ENCODE measurements around the gene DGUOK.

DGUOK gene

DNA sequence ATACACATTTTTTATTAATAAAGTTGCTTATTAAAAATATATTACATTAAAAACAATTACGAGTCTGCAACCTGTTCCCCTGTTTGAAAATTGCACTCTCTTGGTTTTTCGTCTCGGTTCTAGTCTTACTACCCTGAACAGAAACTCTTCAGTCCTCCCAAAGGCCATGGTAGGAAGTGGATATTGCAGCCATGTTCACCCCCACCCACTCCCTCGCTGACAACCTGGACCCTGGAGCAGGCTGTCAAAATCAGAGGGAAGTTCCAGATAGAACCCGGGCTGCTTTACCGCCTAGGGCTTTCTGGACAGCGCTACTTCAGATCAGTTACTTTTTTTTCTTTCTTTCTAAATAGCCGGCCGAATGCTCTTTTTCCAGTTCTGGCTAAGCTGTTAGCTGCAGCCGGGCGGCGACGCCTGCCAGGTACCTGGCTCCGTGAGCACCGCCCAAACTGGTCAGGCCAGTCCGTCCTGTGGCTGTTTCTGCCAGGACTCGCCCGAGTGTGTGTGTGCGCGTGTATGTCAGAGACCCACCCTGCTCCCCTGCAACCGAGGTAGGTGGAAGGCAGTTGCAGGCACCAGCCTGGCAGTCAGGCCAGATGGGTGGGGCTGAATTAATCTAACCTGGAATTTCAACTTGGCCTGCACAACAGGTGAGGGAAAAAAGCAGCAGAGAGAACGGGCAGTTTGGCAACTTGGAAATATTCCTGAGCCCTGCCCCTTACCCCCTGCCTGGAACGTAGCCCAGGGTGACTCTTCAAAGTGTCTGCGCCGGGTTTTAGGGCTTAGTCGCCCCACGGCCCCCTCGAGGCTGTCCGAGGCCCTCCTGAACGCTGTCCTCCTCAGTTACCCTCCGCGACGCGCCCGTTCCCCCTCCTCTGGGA lies 56.9 kb downstream of the DGUOK start:
- DNase-seq: no peak

GRCh38 chr2:73984203-73984921 lies 57.7 kb downstream of the DGUOK start, which contains the start of gene TET3:
Gene TET3 (plus strand): TSS chr2:73984910. CDS start chr2:73986404, 1,494 bp downstream.
- DNase-seq: no peak

DNA sequence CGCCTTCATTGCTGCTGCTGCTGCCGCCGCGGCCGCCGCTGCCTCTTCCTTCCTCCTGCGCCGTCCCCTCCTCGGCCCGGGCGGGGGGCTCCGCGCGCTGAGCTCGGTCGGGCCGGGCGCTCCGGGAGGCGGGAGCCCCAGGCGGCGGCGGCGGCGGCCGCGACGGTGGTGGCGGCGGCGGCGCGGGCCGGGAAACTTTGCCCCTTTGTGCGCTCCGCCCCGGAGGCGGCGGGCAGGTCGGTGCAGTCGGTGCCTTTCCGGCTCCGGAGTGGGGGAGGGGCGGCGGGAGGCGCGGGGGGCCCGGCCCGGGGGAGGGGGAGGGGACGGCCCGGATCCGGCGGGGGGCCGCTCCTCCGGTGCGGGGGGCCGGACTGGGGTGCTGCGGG lies 58.2 kb downstream of the DGUOK start:
- no peak for DNase-seq

DNA sequence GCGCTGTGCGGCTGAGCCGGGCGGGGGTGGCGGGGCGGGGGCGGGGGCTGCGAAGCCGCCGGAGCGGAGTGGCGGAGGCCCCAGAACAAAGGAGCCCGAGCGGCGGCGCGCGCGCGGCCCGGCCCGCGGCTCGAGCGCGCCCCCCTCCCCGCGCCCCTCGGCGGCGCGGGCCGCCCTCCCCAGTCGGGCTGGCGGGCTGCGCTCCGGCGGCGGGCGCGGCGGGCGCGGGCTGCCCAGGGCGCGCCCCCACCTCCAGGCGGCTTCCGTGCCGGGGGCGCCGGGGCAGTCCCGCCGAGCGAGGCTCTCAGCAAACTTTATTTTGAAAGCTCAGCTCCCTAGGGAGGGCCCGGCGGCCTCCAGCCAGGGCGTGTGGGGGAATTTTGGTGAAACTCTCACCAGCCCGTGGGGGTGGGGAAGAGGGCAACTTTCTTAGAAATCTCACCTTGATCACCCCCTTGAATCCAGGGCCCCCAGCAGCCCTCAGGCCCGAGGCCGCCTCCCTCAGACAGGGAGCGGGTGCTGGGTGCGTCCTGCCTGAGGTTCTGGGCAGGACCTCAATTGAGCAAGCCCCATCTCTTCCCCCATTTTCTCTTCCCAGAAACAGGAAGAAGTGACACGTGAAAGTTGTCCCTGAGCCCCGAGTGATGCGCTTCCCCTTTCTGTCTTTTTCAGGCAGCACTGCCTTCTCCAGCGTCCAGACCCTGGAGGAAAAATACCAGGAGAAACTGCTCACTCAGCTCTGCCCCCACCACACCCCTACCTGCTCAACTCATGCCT lies 58.8 kb downstream of the DGUOK start:
- no peak for DNase-seq

DNA sequence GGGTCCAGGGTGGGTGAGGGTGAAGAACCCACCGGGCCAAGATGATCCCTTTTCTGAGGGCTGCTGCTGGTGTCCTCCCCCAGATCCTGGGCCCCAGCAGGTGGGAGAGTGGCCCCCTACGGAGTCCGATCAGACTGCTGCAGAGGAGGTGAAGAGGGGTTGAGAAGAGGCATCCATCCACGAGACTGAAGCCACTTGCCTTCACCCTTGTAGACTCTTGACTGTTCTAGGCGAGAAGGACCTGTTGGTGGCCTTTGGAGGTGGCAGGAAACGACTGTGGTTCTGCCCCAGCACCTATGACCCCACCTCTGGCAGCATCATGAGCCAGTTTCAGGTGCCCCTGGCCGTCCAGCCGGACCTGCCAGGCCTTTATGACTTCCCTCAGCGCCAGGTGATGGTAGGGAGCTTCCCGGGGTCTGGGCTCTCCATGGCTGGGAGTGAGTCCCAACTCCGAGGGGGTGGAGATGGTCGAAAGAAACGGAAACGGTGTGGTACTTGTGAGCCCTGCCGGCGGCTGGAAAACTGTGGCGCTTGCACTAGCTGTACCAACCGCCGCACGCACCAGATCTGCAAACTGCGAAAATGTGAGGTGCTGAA lies 59.5 kb downstream of the DGUOK start:
- DNase-seq: no peak

DNA sequence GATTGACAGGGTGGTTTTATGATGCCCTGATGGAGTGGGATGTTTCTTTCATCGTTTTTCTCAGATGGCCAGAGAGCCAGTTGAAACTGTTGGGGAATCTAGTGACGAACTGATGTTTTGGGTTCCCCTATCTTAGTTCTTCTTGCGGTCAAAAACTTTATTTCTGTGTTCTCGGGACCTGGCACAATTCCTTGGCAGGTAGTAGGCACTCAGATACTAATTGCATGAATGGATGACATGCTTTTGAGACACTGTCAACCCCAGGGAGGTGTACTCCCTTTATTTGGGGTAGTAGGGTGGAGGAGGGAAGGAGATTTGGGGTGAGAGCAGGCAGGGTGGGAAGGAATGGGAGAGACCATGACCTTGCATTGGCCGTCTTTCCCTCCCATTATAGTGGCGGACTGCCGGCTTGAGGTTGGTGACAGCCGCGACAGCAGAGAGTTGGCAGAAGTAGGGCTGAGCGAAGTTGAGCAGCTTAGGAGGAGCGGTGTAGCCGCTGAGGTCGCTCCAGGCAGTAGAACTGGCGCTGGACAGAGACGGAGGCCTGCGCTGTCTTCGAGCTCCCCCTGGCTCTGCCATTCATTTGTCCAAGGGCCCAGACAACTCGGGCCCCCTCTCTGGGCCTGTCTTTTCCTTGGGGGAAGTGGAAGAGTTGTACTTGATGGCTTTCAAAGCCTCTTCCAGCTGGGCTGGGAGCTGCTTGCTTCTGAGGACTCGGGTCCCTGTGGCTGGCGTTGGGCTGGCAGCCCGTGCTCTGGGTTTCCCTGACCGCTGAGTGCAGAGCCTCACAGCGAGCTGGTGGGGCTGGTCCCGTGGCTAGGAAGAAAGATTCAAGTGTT lies 60.6 kb downstream of the DGUOK start:
- DNase-seq: no peak

GRCh38 chr2:73987948-73988700 lies 61.4 kb downstream of the DGUOK start:
- no peak for DNase-seq

DNA sequence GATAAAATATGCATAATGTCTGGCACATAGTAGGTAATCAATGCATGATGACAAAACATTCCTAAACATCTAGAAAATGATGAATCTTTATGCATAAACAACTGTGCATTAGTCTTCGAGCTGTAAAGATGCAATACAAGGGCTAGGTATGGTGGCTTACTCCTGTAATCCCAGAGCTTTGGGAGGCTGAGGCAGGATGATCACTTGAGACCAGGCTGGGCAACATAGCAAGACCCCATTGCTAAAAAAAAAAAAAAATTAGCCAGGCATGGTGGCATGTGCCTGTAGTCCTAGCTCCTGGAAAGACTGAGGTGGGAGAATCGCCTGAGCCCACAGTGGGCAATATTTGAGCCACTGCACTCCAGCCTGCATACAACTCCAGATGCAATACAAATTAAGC lies 63.3 kb downstream of the DGUOK start:
- no peak for DNase-seq

GRCh38 chr2:73990531-73990930 lies 63.9 kb downstream of the DGUOK start:
- DNase-seq: no peak

DNA sequence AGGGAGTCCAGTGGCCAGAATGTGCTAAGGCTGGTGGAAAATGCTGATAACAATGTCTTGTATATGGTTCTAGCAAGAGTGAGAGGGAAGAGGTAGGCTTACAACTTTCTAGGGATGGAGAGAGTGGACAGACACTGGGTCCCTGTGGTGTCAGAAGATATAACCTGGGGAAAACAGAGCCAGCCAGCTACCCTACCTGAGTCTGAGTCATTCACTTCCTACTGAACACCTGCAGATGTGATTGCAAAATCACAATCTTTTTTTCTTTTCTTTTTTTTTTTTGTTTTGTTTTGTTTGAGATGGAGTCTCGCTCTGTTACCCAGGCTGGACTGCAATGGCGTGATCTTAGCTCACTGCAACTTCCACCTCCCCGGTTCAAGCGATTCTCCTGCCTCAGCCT lies 65.4 kb downstream of the DGUOK start:
- no peak for DNase-seq

DNA sequence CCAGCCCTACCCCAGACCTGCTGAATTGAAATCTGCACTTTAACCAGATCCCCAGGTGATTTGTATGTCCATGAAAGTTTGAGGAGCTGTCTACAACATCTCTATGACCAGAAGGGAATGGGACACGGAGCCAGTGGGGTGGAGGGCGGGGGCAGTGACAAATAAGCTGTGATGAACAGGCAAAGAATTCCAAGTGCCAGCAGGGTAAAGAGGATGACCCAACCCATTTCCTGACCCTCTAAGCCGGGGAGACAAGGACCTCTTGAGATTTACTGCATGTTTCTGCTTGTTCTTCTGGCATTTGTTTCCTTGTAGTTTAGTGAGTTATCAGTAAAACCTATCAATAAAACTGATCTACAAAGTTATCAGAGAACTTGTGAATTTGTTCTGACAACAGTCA lies 66.7 kb downstream of the DGUOK start:
- no peak for DNase-seq

- DNase-seq: no peak
Measured at GRCh38 chr2:73993778-73994177, 67.1 kb downstream of the DGUOK start.

GRCh38 chr2:73994178-73994831 lies 67.6 kb downstream of the DGUOK start:
- no peak for DNase-seq

DNA sequence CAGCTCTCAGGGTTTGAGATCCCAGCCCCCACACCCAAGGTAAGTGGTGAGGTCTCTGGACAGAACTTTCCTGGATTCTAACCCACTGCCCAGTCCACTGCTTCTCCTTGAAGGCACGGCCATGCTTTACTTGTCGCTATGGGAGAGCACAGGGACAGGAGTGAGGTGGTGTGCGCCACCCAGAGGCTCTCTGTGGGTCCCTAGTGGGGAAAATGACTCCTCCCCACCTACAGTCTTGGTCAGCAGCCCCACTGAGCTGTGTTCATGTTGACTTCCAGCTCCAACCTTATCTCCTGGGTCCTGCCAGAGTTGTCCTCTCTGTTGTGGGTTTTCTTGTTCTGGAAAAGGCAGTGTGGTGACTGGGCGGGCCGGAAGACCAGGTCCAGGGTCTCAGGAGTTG lies 69.1 kb downstream of the DGUOK start:
- DNase-seq: no peak

- DNase-seq: no peak
Measured at GRCh38 chr2:73997813-73998212, 71.1 kb downstream of the DGUOK start.

DNA sequence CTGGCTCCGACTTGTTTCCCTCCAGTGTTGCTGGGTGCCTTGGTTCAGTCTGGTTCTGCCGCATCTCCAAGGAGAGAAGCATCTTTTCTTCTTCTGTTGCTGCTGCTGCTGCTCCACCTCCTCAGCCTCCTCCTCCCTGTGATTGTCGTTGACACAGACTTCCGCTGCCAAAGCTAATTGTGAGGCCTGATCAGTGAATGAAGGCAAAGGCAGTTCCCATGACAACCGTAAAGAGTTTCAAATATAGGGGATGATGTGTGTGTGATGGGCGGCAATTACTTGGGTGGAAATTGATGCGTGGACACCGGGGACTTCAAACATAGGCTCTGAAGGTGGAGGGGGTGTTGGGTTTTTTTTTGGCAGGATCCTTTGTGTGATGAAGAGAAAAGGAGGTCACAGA lies 71.8 kb downstream of the DGUOK start:
- DNase-seq: no peak

DNA sequence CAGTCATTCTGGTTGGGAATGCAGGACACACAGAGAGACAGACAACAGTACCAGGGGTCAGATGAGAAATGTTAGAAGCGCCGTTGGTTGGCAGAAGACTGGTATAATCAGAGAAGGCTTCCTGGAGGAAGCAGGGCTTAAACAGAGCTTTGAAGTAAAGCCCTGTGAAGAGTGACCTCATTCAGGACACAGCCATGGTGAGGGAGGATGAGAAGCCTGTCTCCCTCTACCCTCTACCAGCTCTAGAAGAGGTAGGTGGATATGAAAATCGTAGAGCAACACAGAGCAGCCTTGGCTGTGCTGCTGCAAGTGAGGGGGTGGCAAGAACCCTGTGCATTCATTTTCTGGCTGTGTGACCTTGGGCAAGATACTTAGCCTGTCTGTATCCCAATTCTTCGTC lies 72.3 kb downstream of the DGUOK start:
- DNase-seq: no peak

DNA sequence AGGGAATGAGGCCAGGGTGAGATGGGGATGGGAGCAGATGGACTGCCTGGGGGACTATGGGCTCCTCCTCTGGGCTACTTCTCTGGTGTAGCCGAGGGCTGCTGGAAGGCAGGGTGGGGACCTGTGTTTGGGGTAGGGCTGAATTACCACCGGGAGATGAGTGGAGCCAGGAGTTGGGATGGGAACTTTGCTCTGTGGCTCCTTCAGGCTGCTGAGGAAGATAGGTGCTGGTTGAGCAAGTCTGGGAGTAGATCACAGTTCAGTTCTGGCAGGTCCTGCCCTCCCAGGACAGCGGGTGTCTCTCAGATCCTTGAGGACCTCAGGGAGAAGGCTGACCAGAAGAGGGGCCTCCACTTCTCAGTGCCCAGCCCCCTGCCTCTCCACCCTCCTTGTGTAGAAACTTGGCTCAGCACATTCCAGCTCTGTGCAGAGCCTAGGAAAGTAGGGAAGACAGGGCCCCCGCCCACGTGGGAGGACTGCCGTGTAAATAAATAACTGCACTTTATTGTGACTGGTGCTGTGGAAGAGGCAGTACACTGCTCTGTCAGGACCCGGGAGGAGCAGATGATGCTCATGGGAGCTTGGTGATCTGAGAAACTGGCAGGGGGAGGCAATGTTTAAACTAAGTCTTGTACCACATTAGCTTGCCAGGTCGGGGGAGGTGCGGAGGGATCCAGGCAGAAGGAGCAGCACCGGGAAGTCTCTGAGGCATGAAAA lies 73.4 kb downstream of the DGUOK start:
- no peak for DNase-seq

DNA sequence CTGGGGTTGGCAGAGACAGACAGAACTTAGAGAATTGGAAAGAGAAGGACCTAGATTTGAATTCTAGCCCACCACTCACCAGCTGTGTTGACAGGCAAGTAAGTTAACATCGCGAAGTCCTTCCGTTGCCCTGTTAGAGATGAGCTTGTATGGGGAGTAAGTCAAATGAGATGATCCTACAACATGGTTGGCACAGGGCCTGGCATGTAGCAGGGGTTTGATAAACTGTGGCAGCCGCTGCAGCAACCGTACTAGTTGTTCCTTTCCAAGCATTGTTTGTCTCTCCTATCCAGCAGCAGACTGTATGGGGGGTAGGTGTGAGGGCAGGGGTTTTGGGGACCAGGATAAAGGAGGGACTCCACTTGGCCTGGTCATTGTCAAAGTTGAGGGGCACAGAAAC lies 74.0 kb downstream of the DGUOK start:
- no peak for DNase-seq

GRCh38 chr2:74001121-74001520 lies 74.4 kb downstream of the DGUOK start:
- DNase-seq: no peak

Data from NCI-H524 treated with DMSO at 0.1 percent for 48 hours (cell line).